Kidney epithelial cell (primary cell): Measurements from ENCODE around the gene TNFRSF18. TPM values are rescaled to one million over a fixed set of nuclear protein-coding genes. Genes with fewer than 3 reads are reported as not detected.

Experiments used
- DNase-seq: peaks from one replicate; pipeline ENCODE4 v3.0.0-alpha.2; 2010; ENCODE audit warnings: low read depth
- H3K27me3 ChIP-seq: 2 replicates; pipeline ENCODE4 v1.6.0; 2011; ENCODE audit warnings: low read length; ENCODE audit not compliant: control insufficient read depth, insufficient read depth
- H3K36me3 ChIP-seq: 2 replicates; pipeline ENCODE4 v1.5.1; 2011; ENCODE audit warnings: low read length; ENCODE audit not compliant: control insufficient read depth, insufficient read depth
- H3K4me3 ChIP-seq: 2 replicates; pipeline ENCODE4 v1.5.1; 2011; ENCODE audit warnings: low read depth, mild to moderate bottlenecking, control low read depth, low read length
- CTCF ChIP-seq: IDR thresholded peaks from 2 replicates; pipeline ENCODE4 v1.5.1; 2011; ENCODE audit warnings: mild to moderate bottlenecking, moderate library complexity, low read length, control low read depth, inconsistent platforms; ENCODE audit not compliant: insufficient read depth, poor library complexity, severe bottlenecking
- total RNA-seq: library from RNA; depleted of rRNA; stranded (reverse); fragments of >200 nt; gene quantifications from 2 replicates; pipeline ENCODE4 v1.2.3, GENCODE V29; 2015

TNFRSF18 gene
- total RNA-seq, 1 donor from 2014 or later, result 0.67 TPM

DNA sequence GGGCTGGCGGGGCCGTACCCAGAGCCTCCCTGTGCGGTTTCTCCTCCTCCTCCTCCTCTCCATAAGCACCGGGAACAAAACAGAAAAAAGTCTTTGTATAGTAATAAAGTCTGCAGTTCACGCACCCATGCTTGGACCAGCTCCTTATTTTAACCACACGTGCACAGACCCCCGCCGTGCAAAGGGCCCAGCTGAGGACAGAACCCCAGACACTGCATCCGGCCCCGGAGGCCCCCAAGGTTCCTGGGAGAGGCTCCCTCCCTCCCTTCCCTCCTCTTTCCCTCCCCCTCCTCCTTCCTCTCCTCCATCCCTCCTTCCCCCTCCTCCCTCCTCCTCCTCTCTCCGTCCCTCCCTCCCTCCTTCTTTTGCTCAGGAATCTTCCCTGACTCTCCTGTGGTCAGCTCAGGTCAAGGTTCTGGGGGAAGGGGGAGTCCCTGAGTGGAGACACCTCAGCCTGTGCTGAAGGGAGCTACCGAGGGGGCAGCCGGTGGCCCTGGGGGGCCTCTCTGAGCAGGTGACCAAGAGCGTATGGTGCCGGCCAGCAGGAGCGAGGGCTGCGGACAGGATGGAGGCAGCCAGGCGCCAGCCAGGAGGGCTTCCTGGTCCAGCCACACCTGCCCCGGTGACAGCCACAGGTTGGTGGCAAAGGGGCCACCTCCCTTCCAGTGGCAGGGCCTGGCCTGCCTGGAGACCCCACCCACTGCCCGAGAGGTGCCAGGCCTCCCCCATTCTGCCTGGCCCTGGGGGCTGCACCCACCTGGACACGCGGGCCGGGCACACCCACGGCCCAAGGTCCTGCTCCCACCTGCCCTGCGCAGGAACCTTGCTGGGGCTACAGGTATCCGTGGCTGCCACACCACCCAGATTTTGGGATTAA is 35.9 kb downstream of the TNFRSF18 start:
- no peak for TF ChIP-seq CTCF
- H3K36me3 ChIP-seq, result peaks cover 1% of the 10 kb centered on the region
- H3K27me3 ChIP-seq, result peaks cover 21% of the 10 kb centered on the region
- H3K4me3 ChIP-seq, result no peak overlapping the region
- no peak for DNase-seq

DNA sequence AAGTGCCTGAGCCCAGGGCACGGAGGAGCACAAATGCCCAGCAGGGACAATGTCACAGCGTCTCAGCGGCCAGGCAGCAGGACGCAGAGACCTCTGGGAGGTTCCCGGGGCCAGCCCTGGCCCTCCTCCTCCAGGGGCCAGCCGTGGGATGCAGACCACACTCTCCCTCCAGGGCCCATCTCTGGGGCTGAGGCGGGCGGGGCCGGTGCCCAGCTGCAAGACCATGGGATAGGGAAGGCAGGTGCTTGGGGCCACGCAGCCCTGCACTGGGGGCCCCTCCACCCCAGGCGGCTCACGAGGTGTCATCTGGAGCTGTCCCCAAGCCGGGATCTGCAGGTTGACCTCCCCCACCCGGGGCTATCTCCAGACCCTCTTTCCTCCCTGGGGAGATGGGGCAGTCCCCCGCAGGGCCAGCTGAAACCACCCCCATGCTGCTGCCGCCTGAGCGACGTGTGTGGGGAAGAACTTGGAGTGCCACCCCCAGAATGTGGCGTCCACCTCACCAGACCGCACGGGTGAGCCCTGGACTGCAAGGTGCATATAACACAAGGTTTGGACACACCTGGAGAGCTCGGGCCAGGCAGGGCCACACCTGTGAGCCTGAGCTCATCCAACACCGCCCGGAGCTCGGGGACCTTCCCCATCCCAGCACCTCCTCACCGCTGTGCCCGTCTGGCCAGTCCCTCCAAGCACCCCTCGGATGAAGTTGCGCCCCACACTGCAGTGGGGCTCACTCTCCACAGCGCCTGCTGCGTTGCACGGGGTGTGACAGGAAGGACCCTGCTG is 36.8 kb downstream of the TNFRSF18 start:
- no peak for DNase-seq
- H3K4me3 ChIP-seq, result no peak overlapping the region
- peaks cover 1% of the 10 kb centered on the region for H3K36me3 ChIP-seq
- TF ChIP-seq CTCF, result no peak
- peaks cover 17% of the 10 kb centered on the region for H3K27me3 ChIP-seq

DNA sequence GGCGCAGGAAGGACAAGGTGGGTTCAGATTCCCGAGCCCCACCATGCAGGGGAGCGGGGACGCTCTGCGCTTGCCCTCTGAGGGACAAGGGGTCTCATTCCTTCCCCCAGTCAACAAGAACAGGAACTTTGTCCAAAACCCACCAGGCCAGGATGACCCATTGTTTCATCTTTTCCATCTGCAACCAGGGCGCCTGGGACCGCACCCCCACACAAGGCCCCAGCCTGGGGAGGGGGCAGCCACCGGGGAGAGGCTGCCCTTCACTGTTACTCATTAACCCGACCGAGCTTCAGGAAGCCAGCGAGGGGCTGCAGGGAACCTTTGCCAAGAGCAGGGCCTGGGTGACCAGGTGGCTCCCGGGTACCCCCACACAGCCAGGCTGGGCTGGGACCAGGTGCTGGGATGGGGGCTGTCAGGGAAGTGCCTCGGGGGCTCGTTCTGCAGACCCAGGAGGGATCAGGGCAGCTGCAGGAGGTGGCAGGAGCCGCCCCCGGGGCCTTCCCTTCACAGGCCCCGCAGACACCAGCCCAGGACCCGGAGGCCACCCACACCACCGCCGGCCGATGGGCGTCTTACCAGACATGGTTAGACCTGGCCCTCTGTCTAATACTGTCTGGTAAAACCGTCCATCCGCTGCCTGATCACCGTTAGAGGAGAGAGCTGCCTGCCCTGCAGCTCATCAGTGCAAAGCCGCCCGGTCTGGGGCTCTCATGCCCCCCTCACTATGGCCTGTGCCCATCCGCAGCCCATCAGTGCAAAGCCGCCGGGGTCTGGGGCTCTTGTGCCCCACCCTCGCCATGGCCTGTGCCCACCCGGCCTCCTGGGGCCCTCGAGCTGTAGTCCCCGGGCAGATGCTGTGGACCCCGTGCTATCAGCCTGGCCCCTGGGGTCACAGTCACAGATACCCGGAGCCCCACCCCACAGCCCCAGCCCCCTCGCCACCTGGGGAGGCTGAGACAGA is 37.7 kb downstream of the TNFRSF18 start:
- peaks cover 1% of the 10 kb centered on the region for H3K36me3 ChIP-seq
- DNase-seq, result no peak
- no peak for TF ChIP-seq CTCF
- peaks cover 9% of the 10 kb centered on the region for H3K27me3 ChIP-seq
- H3K4me3 ChIP-seq, result no peak overlapping the region

DNA sequence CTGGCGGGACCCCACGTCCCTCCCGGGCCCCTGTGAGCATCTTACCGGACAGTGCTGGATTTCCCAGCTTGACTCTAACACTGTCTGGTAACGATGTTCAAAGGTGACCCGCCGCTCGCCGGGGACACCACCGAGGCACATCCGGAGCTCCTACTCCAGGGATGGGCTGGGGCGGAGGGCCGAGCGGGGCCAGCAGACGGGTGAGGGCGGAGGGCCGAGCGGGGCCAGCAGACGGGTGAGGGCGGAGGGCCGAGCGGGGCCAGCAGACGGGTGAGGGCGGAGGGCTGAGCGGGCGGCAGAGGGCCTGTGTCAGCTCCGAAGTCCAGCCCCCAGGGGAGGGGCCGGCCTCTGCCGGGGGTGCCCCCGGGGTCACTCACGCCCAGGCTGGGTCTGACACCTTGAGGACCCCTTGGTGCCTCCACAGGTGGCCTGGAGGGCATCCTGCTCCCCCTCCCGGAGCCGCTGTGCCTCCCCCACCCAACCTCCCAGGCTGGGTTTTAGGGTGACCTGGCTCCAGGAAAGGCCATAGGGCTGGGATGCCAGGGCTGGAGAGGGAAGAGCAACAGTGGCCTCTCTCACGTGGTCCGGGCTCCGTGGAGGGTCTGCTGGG is 38.4 kb downstream of the TNFRSF18 start:
- no peak for DNase-seq
- Histone ChIP-seq H3K36me3 (peaks cover 1% of the 10 kb centered on the region), H3K27me3 (peaks cover under 1% of the 10 kb centered on the region), H3K4me3 (no peak overlapping the region)
- no peak for TF ChIP-seq CTCF

DNA sequence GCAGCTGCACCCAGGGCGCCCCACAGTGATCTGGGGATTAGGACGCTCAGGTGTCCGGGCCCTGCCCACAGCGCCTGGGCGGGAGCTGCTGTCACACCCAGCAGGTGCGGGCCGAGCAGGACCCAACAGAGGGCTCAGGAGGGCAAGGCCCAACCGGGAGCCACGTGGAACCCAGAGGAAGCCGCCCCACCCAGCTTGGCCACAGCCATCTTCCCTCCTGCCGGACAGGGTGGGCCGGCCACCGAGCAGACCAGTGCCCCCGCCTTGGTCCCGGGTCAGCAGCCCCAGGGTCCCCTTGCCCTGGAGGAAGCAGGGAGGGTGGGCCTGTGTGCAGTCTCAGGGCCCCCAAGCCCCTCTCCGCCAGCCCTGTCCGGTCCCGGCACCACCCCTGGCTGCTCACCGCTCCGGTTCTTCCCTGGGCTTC is 39.0 kb downstream of the TNFRSF18 start:
- Histone ChIP-seq H3K27me3 (no peaks in the 10 kb centered on the region), H3K36me3 (peaks cover 1% of the 10 kb centered on the region), H3K4me3 (no peak overlapping the region)
- no peak for DNase-seq
- no peak for TF ChIP-seq CTCF
